ENCODE measurements around the gene SPESP1. TPM values are rescaled to one million over a fixed set of nuclear protein-coding genes. Genes with fewer than 3 reads are reported as not detected.

SPESP1 gene
- total and polyA plus RNA-seq, 2 experiments from 2014 or later = not detected

DNA sequence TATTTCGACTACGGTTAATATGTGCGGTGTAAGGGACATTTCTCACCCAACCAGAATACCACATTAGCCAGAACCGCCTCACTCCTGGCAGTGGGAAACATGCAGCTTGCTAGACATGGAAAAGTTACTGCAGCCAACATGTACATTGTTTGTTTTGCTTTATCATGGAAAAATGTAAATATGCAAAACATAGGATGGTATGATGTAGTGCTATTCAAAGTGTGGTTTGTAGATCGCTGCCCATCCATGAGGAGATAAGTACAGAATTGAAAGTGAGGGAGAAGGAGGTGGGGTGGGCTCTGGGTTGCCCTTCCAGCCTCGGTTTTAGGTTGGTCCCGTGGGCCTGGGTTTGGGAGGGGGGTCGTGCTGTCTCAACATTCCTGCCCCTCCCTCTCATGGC is 42.5 kb upstream of the SPESP1 start:
- Histone ChIP-seq H3F3A (replicated peaks; ENCODE audit: low read depth) (no peaks in the 10 kb centered on the region), H3K79me2 (replicated peaks; ENCODE audit: insufficient read depth) (no peaks in the 10 kb centered on the region), H3K4me3 (no peak overlapping the region), H3K27ac (ENCODE audit: low read depth) (no peak overlapping the region), H3K4me2 (no peak overlapping the region), H3K9me2 (ENCODE audit: insufficient read depth) (no peaks in the 10 kb centered on the region), H3K36me3 (ENCODE audit: insufficient read depth) (no peaks in the 10 kb centered on the region), H3K27me3 (ENCODE audit: insufficient read depth) (no peaks in the 10 kb centered on the region), H4K20me1 (replicated peaks; ENCODE audit: insufficient read depth) (no peaks in the 10 kb centered on the region), H2AFZ (no peak overlapping the region; the same call in 1 of the 2 replicates), H3K4me1 (ENCODE audit: insufficient read depth) (peaks cover 4% of the 10 kb centered on the region; the same call in 1 of the 2 replicates)
- ATAC-seq = no peak
- H3K36me3 Mint-ChIP-seq (ENCODE audit: low read depth) = no peaks in the 10 kb centered on the region
- peaks cover 12% of the 10 kb centered on the region for H3K4me1 Mint-ChIP-seq
- H3K4me3 Mint-ChIP-seq = no peak overlapping the region
- DNase-seq (ENCODE audit: low spot score) = no peak
- H3K9me3 Mint-ChIP-seq = no peaks in the 10 kb centered on the region
- TF ChIP-seq EZH2phosphoT487 (IDR thresholded peaks at IDR 0.05; ENCODE audit: unreplicated experiment) (no peak), ETS1 (IDR thresholded peaks at IDR 0.05) (no peak), ZNF114 (CRISPR knock-in tag; IDR thresholded peaks at IDR 0.05) (no peak), ZNF331 (CRISPR knock-in tag; IDR thresholded peaks at IDR 0.05; ENCODE audit: low read depth) (no peak), NANOG (IDR thresholded peaks at IDR 0.05; ENCODE audit: borderline replicate concordance) (no peak), REST (IDR thresholded peaks at IDR 0.05; ENCODE audit: unreplicated experiment) (no peak), CREB1 (CRISPR knock-in tag; IDR thresholded peaks at IDR 0.05; ENCODE audit: low read depth) (no peak), POLR2AphosphoS5 (IDR thresholded peaks at IDR 0.05; ENCODE audit: low read depth) (no peak), EZH2 (IDR thresholded peaks at IDR 0.05; ENCODE audit: low read depth, unreplicated experiment) (no peak), ZNF462 (CRISPR knock-in tag; IDR thresholded peaks at IDR 0.05) (no peak), JUNB (IDR thresholded peaks at IDR 0.05; ENCODE audit: unreplicated experiment) (no peak)
- TF ChIP-seq, protein P1, sequence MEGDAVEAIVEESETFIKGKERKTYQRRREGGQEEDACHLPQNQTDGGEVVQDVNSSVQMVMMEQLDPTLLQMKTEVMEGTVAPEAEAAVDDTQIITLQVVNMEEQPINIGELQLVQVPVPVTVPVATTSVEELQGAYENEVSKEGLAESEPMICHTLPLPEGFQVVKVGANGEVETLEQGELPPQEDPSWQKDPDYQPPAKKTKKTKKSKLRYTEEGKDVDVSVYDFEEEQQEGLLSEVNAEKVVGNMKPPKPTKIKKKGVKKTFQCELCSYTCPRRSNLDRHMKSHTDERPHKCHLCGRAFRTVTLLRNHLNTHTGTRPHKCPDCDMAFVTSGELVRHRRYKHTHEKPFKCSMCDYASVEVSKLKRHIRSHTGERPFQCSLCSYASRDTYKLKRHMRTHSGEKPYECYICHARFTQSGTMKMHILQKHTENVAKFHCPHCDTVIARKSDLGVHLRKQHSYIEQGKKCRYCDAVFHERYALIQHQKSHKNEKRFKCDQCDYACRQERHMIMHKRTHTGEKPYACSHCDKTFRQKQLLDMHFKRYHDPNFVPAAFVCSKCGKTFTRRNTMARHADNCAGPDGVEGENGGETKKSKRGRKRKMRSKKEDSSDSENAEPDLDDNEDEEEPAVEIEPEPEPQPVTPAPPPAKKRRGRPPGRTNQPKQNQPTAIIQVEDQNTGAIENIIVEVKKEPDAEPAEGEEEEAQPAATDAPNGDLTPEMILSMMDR (conservative IDR thresholded peaks at IDR 0.05; ENCODE audit: low read depth in 2 of 2) = no peak
- no peaks in the 10 kb centered on the region for H3K27me3 Mint-ChIP-seq (ENCODE audit: insufficient read depth, low read depth, poor library complexity)
- H3K27ac Mint-ChIP-seq = no peak overlapping the region

Data from GM23338 (cell line).